ENCODE data around the gene USH1C. TPM values are rescaled to one million over a fixed set of nuclear protein-coding genes. Genes with fewer than 3 reads are reported as not detected.

Gene USH1C
- total and polyA plus RNA-seq, 9 of the 15 experiments (the other 6 are each of a cell fraction or from before 2014, with no cell fraction given), result 0.04 TPM; not detected in 8

GRCh38 chr11:17522655-17523054 is 21.6 kb downstream of the USH1C start:
- in situ Hi-C loops (cut with MboI) (loop anchor here (10.0 kb wide), 2 partner anchors 128 to 288 kb away; no protein-coding TSS in a partner anchor), intact Hi-C loops (cut with micrococcal nuclease) (no loop called here)
- peaks cover 3% of the 10 kb centered on the region; the same call in 1 of the 2 replicates for H4K20me1 ChIP-seq (replicated peaks; ENCODE audit: control insufficient read depth, insufficient read depth, low read length)
- no peak for ATAC-seq
- H3K79me2 ChIP-seq (ENCODE audit: control insufficient read depth, insufficient read depth, low read length), result no peaks in the 10 kb centered on the region
- H3K4me1 ChIP-seq (replicated peaks in 1 of 2; ENCODE audit: control insufficient read depth in 2 of 2, insufficient read depth in 2 of 2, low read length in 2 of 2), result no peaks in the 10 kb centered on the region
- no TSS peak for BruUV-seq (replicated peaks)
- FAIRE-seq, result no peak
- ChIA-PET POLR2A (interaction anchor here (0.6 to 0.7 kb wide), 3 partner anchors 33 to 283 kb away, joined by 3 read pairs; no protein-coding TSS in a partner anchor), CTCF (ENCODE audit: low intra/inter-chr PET ratio) (no interaction called here)
- no peak for DNase-seq (ENCODE audit: extremely low read depth in 1 of 4, low spot score in 3 of 4)
- no peaks in the 10 kb centered on the region for H3K9me3 ChIP-seq (replicated peaks; ENCODE audit: control insufficient read depth, insufficient read depth, low read depth, low read length)
- H3K36me3 ChIP-seq (ENCODE audit: control insufficient read depth, insufficient read depth, low read length), result no peaks in the 10 kb centered on the region
- WGBS (ENCODE audit: insufficient coverage, low coverage, missing lambda C conversion rate), result 19% methylated on average over 8 of the region's 17 CpGs
- peaks cover 12 to 73% of the 10 kb centered on the region in 2 experiments; a peak in 4 of 5 replicates for H3K27me3 ChIP-seq (ENCODE audit: control insufficient read depth in 2 of 2, insufficient read depth in 2 of 2, low read length in 2 of 2)
- no peak for TF ChIP-seq NCOR1 (IDR thresholded peaks at IDR 0.05)
- TF ChIP-seq SNIP1 (IDR thresholded peaks at IDR 0.05; ENCODE audit: low read depth), result no peak
- no peak for TF ChIP-seq DIDO1 (tag; IDR thresholded peaks at IDR 0.05; ENCODE audit: low read depth)
- TF ChIP-seq ZNF253 (CRISPR knock-in tag; conservative IDR thresholded peaks at IDR 0.05), result no peak
- TF ChIP-seq ZNF77 (CRISPR knock-in tag; IDR thresholded peaks at IDR 0.05), result no peak
- TF ChIP-seq NONO (IDR thresholded peaks at IDR 0.05; ENCODE audit: low read depth in 2 of 2, low read length in 1 of 2), result no peak
- no peak for TF ChIP-seq ZBTB1 (CRISPR knock-in tag; IDR thresholded peaks at IDR 0.05; ENCODE audit: borderline replicate concordance, low read depth)
- TF ChIP-seq MEIS2 (IDR thresholded peaks at IDR 0.05; ENCODE audit: partially characterized antibody), result no peak
- H3K9me1 ChIP-seq (ENCODE audit: control insufficient read depth, insufficient read depth, low read length), result no peaks in the 10 kb centered on the region
- H3K4me2 ChIP-seq (ENCODE audit: insufficient read depth, low read length), result no peak overlapping the region
- H3K9ac ChIP-seq (ENCODE audit: insufficient read depth in 1 of 2, low read depth in 2 of 2, low read length in 2 of 2), result peak overlapping the region in 1 of 2 experiments; percentile 12; a peak in 1 of 4 replicates
- H2AFZ ChIP-seq (ENCODE audit: low read depth, low read length), result no peak overlapping the region
- H3K4me3 ChIP-seq, result no peak overlapping the region
- no peak overlapping the region for H3K27ac ChIP-seq (ENCODE audit: extremely low read depth, low read depth, low read length)
